Right lobe of liver (tissue), 6 donors: ENCODE measurements around the gene TRIO. TPM values are rescaled to one million over a fixed set of nuclear protein-coding genes. Genes with fewer than 3 reads are reported as not detected.

Source experiments
- ATAC-seq, 4 donors: fragments of 200-7000 bp; cut with Tn5 transposase; one replicate each; pipeline ENCODE4 v1.9.1; 2020; ENCODE audit warnings: mild to moderate bottlenecking in 4 of 4, moderate library complexity in 4 of 4
- DNase-seq, 3 donors: peaks; one replicate each; pipeline ENCODE4 v3.0.0-alpha.2; 2020
- H3K27ac ChIP-seq, 3 donors: fragments of 200-600 bp; one replicate each; pipeline ENCODE4 v1.8.0; 2022
- H3K27me3 ChIP-seq, 2 donors: fragments of 200-600 bp; one replicate each; pipeline ENCODE4 v1.8.0; 2022
- H3K36me3 ChIP-seq, 4 donors: fragments of 200-600 bp; sonication (generic) in 1 of 4; one replicate each; pipeline versions ENCODE4 v1.5.1 to v1.8.0; 2017 to 2022; ENCODE audit warnings: control low read depth in 1 of 4
- H3K4me1 ChIP-seq, 4 donors: fragments of 200-600 bp; sonication (generic) in 1 of 4; one replicate each; pipeline versions ENCODE4 v1.5.1 to v1.8.0; 2017 to 2022; ENCODE audit warnings: control low read depth in 1 of 4
- H3K4me3 ChIP-seq, 3 donors: fragments of 200-600 bp; one replicate each; pipeline ENCODE4 v1.8.0; 2022
- H3K9me3 ChIP-seq, 4 donors: fragments of 200-600 bp; sonication (generic) in 1 of 4; one replicate each; pipeline versions ENCODE4 v1.5.1 to v1.8.0; 2017 to 2022; ENCODE audit warnings: control low read depth in 1 of 4
- POLR2A ChIP-seq: fragments of 450-650 bp; IDR thresholded peaks from one replicate; pipeline ENCODE4 v1.6.1; 2017; ENCODE audit warnings: antibody characterized with exemption, mild to moderate bottlenecking
- WGBS: methylation state at CpG from one replicate; pipeline ENCODE4 v1.1.6; 2018; ENCODE audit warnings: low coverage, low lambda C conversion rate; ENCODE audit not compliant: insufficient coverage; ENCODE audit errors: missing lambda C conversion rate; 5-methylcytosine and 5-hydroxymethylcytosine counted together
- intact Hi-C, 2 donors: fragments of 100-400 bp; cut with DNase I; formaldehyde crosslinking; loops; one replicate each; pipeline versions ENCODE4 v1.11.2 to v1.14.1; 2022
- total RNA-seq, 6 experiments: library from RNA; depleted of rRNA in 2 of 6; stranded (reverse); fragments of >200 nt in 2 of 6; fragmentation: NEBNext Ultra II Directional in 3 of 6; extraction: Animal tissue kit (Norgen Biotek cat#: 25700) in 3 of 6; gene quantifications; one replicate each; pipeline versions ENCODE4 v1.1.0 to v1.2.4, GENCODE V29; 2016 to 2023
- TF ChIP-seq, protein P1 (sequence below), 4 donors: fragments of 200-600 bp in 3 of 4; fragments of 450-650 bp in 1 of 4; IDR thresholded peaks; one replicate each; pipeline versions ENCODE4 v1.5.1 to v1.8.0; 2016 to 2022; ENCODE audit warnings: antibody characterized with exemption in 4 of 4, mild to moderate bottlenecking in 2 of 4
- donor health status: DM: no; HTN: yes; CAD: no.
- donor health status: DM: no; HTN: no; CAD: no.
- donor health status: DM: no; HTN: no; CAD: no.
- donor health status: DM: no; HTN: yes; CAD: no.
- donor health status: DM: no; HTN: yes; CAD: no.

The TRIO gene
- total RNA-seq, 6 experiments from 2014 or later = 34.7 to 63.5 (median 50.2) TPM

DNA sequence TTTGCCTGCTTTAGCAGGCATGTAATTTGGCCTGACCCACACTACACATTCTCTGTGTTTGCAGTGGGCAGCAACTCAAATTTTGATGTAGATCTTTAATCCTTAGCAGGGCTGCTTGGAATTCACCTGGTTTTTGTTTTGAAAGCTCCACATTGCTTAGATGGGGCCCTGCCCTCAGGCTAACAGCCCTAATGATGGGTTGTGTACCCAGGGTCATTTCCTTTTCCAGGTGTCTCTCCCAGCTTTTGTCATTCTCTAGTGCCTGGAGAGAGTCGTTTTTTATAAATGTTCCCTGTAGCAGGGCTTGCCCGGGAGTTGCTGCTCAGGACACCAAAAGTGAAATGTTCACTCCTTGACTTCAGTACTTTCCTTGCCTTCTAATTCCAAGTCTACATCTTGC lies 126.3 kb downstream of the TRIO start:
- TF ChIP-seq POLR2A = no peak
- TF ChIP-seq, protein P1, sequence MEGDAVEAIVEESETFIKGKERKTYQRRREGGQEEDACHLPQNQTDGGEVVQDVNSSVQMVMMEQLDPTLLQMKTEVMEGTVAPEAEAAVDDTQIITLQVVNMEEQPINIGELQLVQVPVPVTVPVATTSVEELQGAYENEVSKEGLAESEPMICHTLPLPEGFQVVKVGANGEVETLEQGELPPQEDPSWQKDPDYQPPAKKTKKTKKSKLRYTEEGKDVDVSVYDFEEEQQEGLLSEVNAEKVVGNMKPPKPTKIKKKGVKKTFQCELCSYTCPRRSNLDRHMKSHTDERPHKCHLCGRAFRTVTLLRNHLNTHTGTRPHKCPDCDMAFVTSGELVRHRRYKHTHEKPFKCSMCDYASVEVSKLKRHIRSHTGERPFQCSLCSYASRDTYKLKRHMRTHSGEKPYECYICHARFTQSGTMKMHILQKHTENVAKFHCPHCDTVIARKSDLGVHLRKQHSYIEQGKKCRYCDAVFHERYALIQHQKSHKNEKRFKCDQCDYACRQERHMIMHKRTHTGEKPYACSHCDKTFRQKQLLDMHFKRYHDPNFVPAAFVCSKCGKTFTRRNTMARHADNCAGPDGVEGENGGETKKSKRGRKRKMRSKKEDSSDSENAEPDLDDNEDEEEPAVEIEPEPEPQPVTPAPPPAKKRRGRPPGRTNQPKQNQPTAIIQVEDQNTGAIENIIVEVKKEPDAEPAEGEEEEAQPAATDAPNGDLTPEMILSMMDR (IDR thresholded peaks at IDR 0.05) = no peak
- Histone ChIP-seq H3K4me3 (no peak overlapping the region), H3K4me1 (peaks cover 0 to 33% (median 12%) of the 10 kb centered on the region in 4 donors), H3K36me3 (no peaks in the 10 kb centered on the region), H3K27me3 (no peaks in the 10 kb centered on the region), H3K9me3 (no peaks in the 10 kb centered on the region), H3K27ac (no peak overlapping the region)
- 56% methylated on average over 2 of the region's 2 CpGs for WGBS
- no peak for DNase-seq
- ATAC-seq = no peak
- intact Hi-C loops = loop anchor here in 1 of 2 donors (5.0 kb wide), 1 partner anchor 162 kb away; no protein-coding TSS in a partner anchor

DNA sequence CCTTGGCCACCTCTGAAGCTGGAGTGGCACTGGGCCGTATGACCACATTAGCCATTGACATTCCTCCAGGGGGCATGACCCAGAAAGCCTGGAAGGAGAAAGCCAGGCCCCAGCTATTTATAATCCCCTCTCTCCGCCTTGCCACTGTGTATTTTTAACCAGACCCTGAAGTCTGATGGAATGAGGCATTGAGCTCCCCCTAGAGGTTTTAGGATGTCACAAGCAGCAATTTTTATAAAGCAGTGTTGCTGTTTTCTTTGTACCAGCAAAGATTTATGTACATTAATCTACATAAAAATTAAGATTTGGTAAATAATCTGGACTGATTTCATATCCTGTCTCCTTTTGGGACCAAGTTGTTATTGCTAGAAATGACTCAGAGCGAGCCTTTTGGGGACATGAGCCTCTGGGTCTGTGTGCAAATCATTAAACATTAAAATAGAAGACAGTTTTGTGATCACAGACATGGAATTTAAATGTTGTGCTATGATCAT lies 127.1 kb downstream of the TRIO start:
- peaks cover 0 to 30% (median 9%) of the 10 kb centered on the region in 4 donors for H3K4me1 ChIP-seq
- no peaks in the 10 kb centered on the region for H3K36me3 ChIP-seq
- ATAC-seq (peak; percentile 77 to 90 (median 82)), DNase-seq (no peak)
- no peak for TF ChIP-seq POLR2A
- TF ChIP-seq, protein P1 (IDR thresholded peaks at IDR 0.05) = peak; percentile 72 to 82 (median 82)
- no peaks in the 10 kb centered on the region for H3K27me3 ChIP-seq
- H3K27ac ChIP-seq = no peak overlapping the region
- no peaks in the 10 kb centered on the region for H3K9me3 ChIP-seq
- H3K4me3 ChIP-seq = no peak overlapping the region
- 16% methylated on average over 3 of the region's 3 CpGs for WGBS
- intact Hi-C loops = loop anchor here in 1 of 2 donors (5.0 kb wide), 1 partner anchor 168 kb away; no protein-coding TSS in a partner anchor

DNA sequence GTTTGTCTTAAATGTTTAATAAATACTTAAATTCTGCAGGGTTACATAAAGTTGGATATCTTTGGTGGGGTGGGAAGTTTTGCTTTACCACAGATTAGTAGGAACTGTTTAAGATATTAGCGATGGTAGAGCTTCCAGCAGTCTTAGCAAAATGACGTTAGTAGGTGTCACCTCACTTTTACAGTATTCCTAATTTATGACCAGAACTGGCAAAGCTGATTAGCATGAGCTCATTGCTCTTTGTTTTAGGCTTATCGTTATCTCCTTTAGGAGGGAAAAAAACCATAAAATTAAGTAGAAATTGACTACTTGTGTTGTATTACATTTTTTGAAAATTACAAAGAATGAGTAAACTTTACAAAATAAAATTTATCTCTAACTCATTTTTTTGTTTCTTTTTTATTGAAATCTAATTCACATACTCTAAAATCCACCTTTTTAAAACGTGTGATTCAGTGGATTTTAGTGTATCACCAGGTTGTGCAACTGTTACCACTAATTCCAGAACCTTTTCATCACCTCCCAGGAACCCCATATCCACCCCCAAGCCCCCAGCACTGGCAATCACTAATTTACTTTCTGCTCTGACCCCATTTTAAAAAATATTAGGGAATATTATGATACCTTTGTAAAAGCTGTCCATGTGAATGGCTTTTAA lies 129.5 kb downstream of the TRIO start:
- ATAC-seq (no peak), DNase-seq (no peak)
- Histone ChIP-seq H3K4me1 (peaks cover 0 to 30% (median 9%) of the 10 kb centered on the region in 4 donors), H3K9me3 (no peaks in the 10 kb centered on the region), H3K4me3 (no peak overlapping the region), H3K36me3 (no peaks in the 10 kb centered on the region), H3K27me3 (no peaks in the 10 kb centered on the region), H3K27ac (no peak overlapping the region)
- TF ChIP-seq POLR2A = no peak
- intact Hi-C loops = loop anchor here in 1 of 2 donors (5.0 kb wide), 1 partner anchor 170 kb away; no protein-coding TSS in a partner anchor
- 76% methylated on average over 4 of the region's 4 CpGs for WGBS

DNA sequence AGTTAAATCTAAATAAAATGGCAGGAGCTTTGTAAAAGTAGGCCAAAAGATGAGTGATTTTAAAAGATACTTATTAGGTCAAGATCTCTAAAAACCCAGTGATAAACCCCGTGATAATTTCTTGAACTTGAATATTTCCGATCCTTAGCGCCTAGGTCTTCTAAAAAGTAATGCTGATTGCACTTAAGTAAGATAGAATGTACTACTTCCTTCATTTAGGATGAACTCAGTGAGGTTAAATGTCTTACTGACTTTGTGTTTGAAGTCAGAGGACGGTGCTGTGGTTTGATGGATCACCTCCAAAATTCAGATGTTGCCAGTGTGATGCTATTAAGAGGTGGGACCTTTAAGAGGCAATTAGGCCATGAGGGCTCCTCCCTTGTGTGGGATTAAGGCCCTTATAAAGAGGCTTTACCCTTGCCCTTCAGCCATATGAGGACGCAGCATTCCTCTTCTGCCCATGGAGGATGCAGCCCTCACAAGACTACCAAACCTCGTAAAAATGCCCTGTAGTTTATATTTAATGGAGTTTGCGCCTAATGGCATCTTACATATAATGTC lies 130.1 kb downstream of the TRIO start:
- no peak overlapping the region for H3K4me3 ChIP-seq
- no peak for DNase-seq
- H3K9me3 ChIP-seq = no peaks in the 10 kb centered on the region
- H3K36me3 ChIP-seq = no peaks in the 10 kb centered on the region
- no peak overlapping the region for H3K27ac ChIP-seq
- no peak for ATAC-seq
- no peak for TF ChIP-seq POLR2A
- TF ChIP-seq, protein P1 (IDR thresholded peaks at IDR 0.05) = no peak
- no peaks in the 10 kb centered on the region for H3K27me3 ChIP-seq
- peaks cover 0 to 30% (median 9%) of the 10 kb centered on the region in 4 donors for H3K4me1 ChIP-seq
- intact Hi-C loops = loop anchor here in 1 of 2 donors (5.0 kb wide), 1 partner anchor 171 kb away; no protein-coding TSS in a partner anchor
- 92% methylated on average over 5 of the region's 7 CpGs for WGBS

DNA sequence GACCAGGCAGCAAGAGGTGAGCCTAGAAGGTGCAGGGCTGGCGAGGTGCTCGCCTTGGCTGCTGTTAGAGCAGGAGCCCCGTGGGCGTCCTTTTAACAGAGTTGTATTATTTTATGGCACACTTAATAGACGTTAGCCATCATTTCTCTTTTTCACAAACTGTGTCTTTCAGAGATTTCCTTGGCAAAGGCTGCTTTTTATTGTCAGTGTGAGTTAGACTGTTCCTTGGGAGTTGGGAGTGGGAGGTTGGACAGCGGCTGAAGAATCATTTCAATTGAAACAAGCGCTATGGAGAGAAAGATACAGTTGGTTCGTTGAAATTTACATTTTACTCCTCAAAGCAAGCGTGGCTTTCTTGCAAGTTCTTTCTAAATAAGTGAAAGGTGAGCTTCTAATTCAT lies 133.2 kb downstream of the TRIO start:
- intact Hi-C loops = no loop called here
- Histone ChIP-seq H3K27ac (no peak overlapping the region), H3K4me3 (no peak overlapping the region), H3K4me1 (peaks cover 0 to 6% (median under 1%) of the 10 kb centered on the region in 4 donors), H3K36me3 (peaks cover 0 to 3% (median 0%) of the 10 kb centered on the region in 4 donors), H3K9me3 (no peaks in the 10 kb centered on the region), H3K27me3 (no peaks in the 10 kb centered on the region)
- no peak for ATAC-seq
- DNase-seq = no peak
- TF ChIP-seq POLR2A = no peak
- TF ChIP-seq, protein P1 (IDR thresholded peaks at IDR 0.05) = no peak
- WGBS = 93% methylated on average over 9 of the region's 9 CpGs
